ENCODE data around the gene KNCN.

KNCN gene

GRCh38 chr1:46568461-46568891 is 17.0 kb upstream of the KNCN start:
- in situ Hi-C loops (cut with HindIII; ENCODE audit: low pct_ligation_motif_present, low sequenced_read_pairs), result no loop called here

GRCh38 chr1:46563341-46563740 is 11.9 kb upstream of the KNCN start:
- no peaks in the 10 kb centered on the region for H3K27me3 ChIP-seq (replicated peaks)
- in situ Hi-C loops (cut with HindIII; ENCODE audit: low pct_ligation_motif_present, low sequenced_read_pairs), result no loop called here
- DNase-seq, result no peak
- H3K27ac ChIP-seq, result no peak overlapping the region
- no peaks in the 10 kb centered on the region for H3K36me3 ChIP-seq (replicated peaks)
- H3K4me3 ChIP-seq (ENCODE audit: low read depth, low read length), result no peak overlapping the region
- no peak for TF ChIP-seq CTCF (IDR thresholded peaks at IDR 0.05; ENCODE audit: low read depth, low read length, missing control alignments)

More at GRCh38 chr1:46568461-46568891, 17.0 kb upstream of the KNCN start:
- no peak for DNase-seq
- Histone ChIP-seq H3K27ac (no peak overlapping the region), H3K4me3 (ENCODE audit: low read depth, low read length) (no peak overlapping the region), H3K36me3 (replicated peaks) (no peaks in the 10 kb centered on the region), H3K27me3 (replicated peaks) (no peaks in the 10 kb centered on the region)
- no peak for TF ChIP-seq CTCF (IDR thresholded peaks at IDR 0.05; ENCODE audit: low read depth, low read length, missing control alignments)

- in situ Hi-C loops (cut with HindIII; ENCODE audit: low pct_ligation_motif_present, low sequenced_read_pairs), result no loop called here
- DNase-seq, result no peak
- no peaks in the 10 kb centered on the region for H3K36me3 ChIP-seq (replicated peaks)
- H3K27me3 ChIP-seq (replicated peaks), result no peaks in the 10 kb centered on the region
- H3K4me3 ChIP-seq (ENCODE audit: low read depth, low read length), result no peak overlapping the region
- TF ChIP-seq CTCF (IDR thresholded peaks at IDR 0.05; ENCODE audit: low read depth, low read length, missing control alignments), result no peak
- no peak overlapping the region for H3K27ac ChIP-seq
These were observed 11.1 kb upstream of the KNCN start for GRCh38 chr1:46562498-46562897.

- Histone ChIP-seq H3K27me3 (replicated peaks) (no peaks in the 10 kb centered on the region), H3K4me3 (ENCODE audit: low read depth, low read length) (no peak overlapping the region), H3K36me3 (replicated peaks) (no peaks in the 10 kb centered on the region), H3K27ac (no peak overlapping the region)
- no peak for DNase-seq
- no peak for TF ChIP-seq CTCF (IDR thresholded peaks at IDR 0.05; ENCODE audit: low read depth, low read length, missing control alignments)
- in situ Hi-C loops (cut with HindIII; ENCODE audit: low pct_ligation_motif_present, low sequenced_read_pairs), result no loop called here
These were observed 7.5 kb upstream of the KNCN start for GRCh38 chr1:46558966-46559365.

- no peak for TF ChIP-seq CTCF (IDR thresholded peaks at IDR 0.05; ENCODE audit: low read depth, low read length, missing control alignments)
- Histone ChIP-seq H3K36me3 (replicated peaks) (no peaks in the 10 kb centered on the region), H3K4me3 (ENCODE audit: low read depth, low read length) (no peak overlapping the region), H3K27ac (no peak overlapping the region), H3K27me3 (replicated peaks) (no peaks in the 10 kb centered on the region)
- in situ Hi-C loops (cut with HindIII; ENCODE audit: low pct_ligation_motif_present, low sequenced_read_pairs), result no loop called here
- DNase-seq, result no peak
These were observed 6.9 kb upstream of the KNCN start for GRCh38 chr1:46558141-46558963.

GRCh38 chr1:46557403-46557802 is 6.0 kb upstream of the KNCN start:
- no peaks in the 10 kb centered on the region for H3K27me3 ChIP-seq (replicated peaks)
- TF ChIP-seq CTCF (IDR thresholded peaks at IDR 0.05; ENCODE audit: low read depth, low read length, missing control alignments), result no peak
- in situ Hi-C loops (cut with HindIII; ENCODE audit: low pct_ligation_motif_present, low sequenced_read_pairs), result no loop called here
- DNase-seq, result no peak
- H3K4me3 ChIP-seq (ENCODE audit: low read depth, low read length), result no peak overlapping the region
- H3K36me3 ChIP-seq (replicated peaks), result no peaks in the 10 kb centered on the region
- H3K27ac ChIP-seq, result no peak overlapping the region
